CD4-positive, alpha-beta memory T cell (primary cell): ENCODE measurements around the gene FRRS1L. TPM values are rescaled to one million over a fixed set of nuclear protein-coding genes. Genes with fewer than 3 reads are reported as not detected.
A peak's percentile ranks its signal among the peaks of the same experiment; 100 is the strongest.

ENCODE experiments used
- CTCF ChIA-PET: fragments of 350-600 bp; sonication (Branson Sonifier 250); formaldehyde crosslinking; loops from one replicate; lab custom pipeline; 2021; ENCODE audit warnings: inconsistent platforms; ENCODE audit not compliant: partially characterized antibody; lab: Charles Lee
- POLR2A ChIA-PET: fragments of 350-600 bp; sonication (Branson Sonifier 250); formaldehyde crosslinking; loops from one replicate; lab custom pipeline; 2021; ENCODE audit not compliant: partially characterized antibody; lab: Charles Lee
- DNase-seq, 5 donors: peaks; one replicate each; pipeline versions ENCODE4 v3.0.0 to v3.0.0-alpha.2; 2020 to 2022; ENCODE audit warnings: mixed read lengths in 1 of 5
- H3K27ac ChIP-seq: one replicate; pipeline ENCODE4 v1.7.0; 2013; ENCODE audit warnings: low read depth, low read length
- H3K27me3 ChIP-seq: 2 replicates; pipeline ENCODE4 v1.7.0; 2013; ENCODE audit warnings: mild to moderate bottlenecking, low read length, moderate library complexity; ENCODE audit not compliant: insufficient read depth
- H3K36me3 ChIP-seq: 2 replicates; pipeline ENCODE4 v1.7.0; 2013; ENCODE audit warnings: mild to moderate bottlenecking, low read length, moderate library complexity; ENCODE audit not compliant: insufficient read depth
- H3K4me1 ChIP-seq: 2 replicates; pipeline ENCODE4 v1.7.0; 2013; ENCODE audit warnings: mild to moderate bottlenecking, low read length, moderate library complexity; ENCODE audit not compliant: insufficient read depth
- H3K4me3 ChIP-seq, 2 donors: one replicate each; pipeline ENCODE4 v1.7.0; 2013; ENCODE audit warnings: low read length in 2 of 2, mild to moderate bottlenecking in 1 of 2
- H3K9me3 ChIP-seq, 2 donors: one replicate each; pipeline ENCODE4 v1.7.0; 2013; ENCODE audit warnings: low read length in 2 of 2, control low read depth in 1 of 2; ENCODE audit not compliant: control insufficient read depth in 1 of 2
- H3K27ac Mint-ChIP-seq, 7 donors: one replicate each; pipeline ENCODE4 v1.8.0; 2020 to 2021; ENCODE audit warnings: mixed read lengths in 7 of 7, mild to moderate bottlenecking in 6 of 7, inconsistent platforms in 3 of 7, moderate library complexity in 3 of 7
- H3K27me3 Mint-ChIP-seq, 2 donors: one replicate each; pipeline ENCODE4 v1.8.0; 2020 to 2021; ENCODE audit warnings: mixed read lengths in 2 of 2
- H3K36me3 Mint-ChIP-seq, 2 donors: one replicate each; pipeline ENCODE4 v1.8.0; 2020 to 2021; ENCODE audit warnings: mixed read lengths in 2 of 2, inconsistent platforms in 1 of 2, mild to moderate bottlenecking in 1 of 2
- H3K4me1 Mint-ChIP-seq, 4 donors: one replicate each; pipeline ENCODE4 v1.8.0; 2020 to 2021; ENCODE audit warnings: mixed read lengths in 4 of 4, mild to moderate bottlenecking in 1 of 4
- H3K4me3 Mint-ChIP-seq, 8 donors: one replicate each; pipeline ENCODE4 v1.8.0; 2020 to 2021; ENCODE audit warnings: mixed read lengths in 8 of 8, mild to moderate bottlenecking in 7 of 8, moderate library complexity in 6 of 8, inconsistent platforms in 3 of 8
- H3K9me3 Mint-ChIP-seq, 8 donors: one replicate each; pipeline ENCODE4 v1.8.0; 2020 to 2021; ENCODE audit warnings: mixed read lengths in 8 of 8, mild to moderate bottlenecking in 5 of 8, inconsistent platforms in 3 of 8, moderate library complexity in 1 of 8
- intact Hi-C: fragments of 100-400 bp; cut with micrococcal nuclease; formaldehyde crosslinking; loops from one replicate; pipeline ENCODE4 v1.15.1; 2023
- polyA plus RNA-seq, 2 donors: library from polyadenylated mRNA; unstranded; fragments of 300-500 nt; fragmentation: Illumina TruSeq; gene quantifications; one replicate each; pipeline ENCODE4 v1.2.3, GENCODE V29; 2021
- total RNA-seq, 2 experiments: library from RNA; stranded (reverse); gene quantifications; one replicate each; pipeline ENCODE4 v1.2.3, GENCODE V29; 2021

The FRRS1L gene
- total and polyA plus RNA-seq, 4 experiments from 2014 or later: not detected

DNA sequence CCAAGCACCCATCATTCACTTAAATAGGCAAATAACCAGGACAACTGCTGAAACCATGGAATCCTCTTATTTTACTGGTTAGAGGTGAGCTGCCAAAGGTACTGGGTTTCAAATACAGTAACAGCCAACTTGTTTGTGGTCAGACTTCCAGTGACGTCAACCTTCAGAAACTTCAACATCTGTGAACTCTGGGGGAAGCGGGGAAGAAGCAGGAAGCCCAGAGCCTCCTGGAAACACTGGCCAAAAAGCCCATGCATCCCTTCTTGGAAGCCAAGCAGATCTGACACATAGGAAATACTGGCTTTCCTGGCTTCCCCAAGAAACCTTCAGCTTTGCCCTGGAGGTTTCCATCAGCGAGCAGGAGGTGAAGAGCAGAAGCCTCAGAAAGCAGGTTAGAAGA is 4.9 kb upstream of the FRRS1L start:
- Mint-ChIP-seq H3K4me1 (peaks cover 0 to 4% (median 3%) of the 10 kb centered on the region in 4 donors), H3K4me3 (no peak overlapping the region), H3K27ac (no peak overlapping the region), H3K9me3 (no peaks in the 10 kb centered on the region), H3K36me3 (no peaks in the 10 kb centered on the region), H3K27me3 (peaks cover 8 to 19% of the 10 kb centered on the region in 2 donors)
- intact Hi-C loops: no loop called here
- no peak for DNase-seq
- no peak overlapping the region for H3K27ac ChIP-seq
- no peak overlapping the region for H3K4me3 ChIP-seq
- no peaks in the 10 kb centered on the region for H3K4me1 ChIP-seq
- H3K27me3 ChIP-seq: no peaks in the 10 kb centered on the region
- no peaks in the 10 kb centered on the region for H3K36me3 ChIP-seq
- ChIA-PET CTCF (no interaction called here), POLR2A (no interaction called here)
- H3K9me3 ChIP-seq: no peaks in the 10 kb centered on the region

GRCh38 chr9:109168170-109168569 is 1.1 kb upstream of the FRRS1L start:
- Mint-ChIP-seq H3K36me3 (peaks cover 0 to 3% of the 10 kb centered on the region in 2 donors), H3K4me1 (peaks cover 0 to 4% (median 3%) of the 10 kb centered on the region in 4 donors), H3K27ac (no peak overlapping the region), H3K9me3 (peaks cover 0 to 6% (median 2%) of the 10 kb centered on the region in 8 donors), H3K27me3 (peaks cover 27 to 40% of the 10 kb centered on the region in 2 donors), H3K4me3 (peak overlapping the region in 2 of 8 donors; percentile 14 to 63)
- Histone ChIP-seq H3K4me1 (no peaks in the 10 kb centered on the region), H3K27ac (no peak overlapping the region), H3K4me3 (no peak overlapping the region), H3K27me3 (peaks cover 4% of the 10 kb centered on the region), H3K9me3 (no peaks in the 10 kb centered on the region), H3K36me3 (no peaks in the 10 kb centered on the region)
- POLR2A ChIA-PET: no interaction called here
- DNase-seq: no peak
- CTCF ChIA-PET: no interaction called here
- intact Hi-C loops: no loop called here

DNA sequence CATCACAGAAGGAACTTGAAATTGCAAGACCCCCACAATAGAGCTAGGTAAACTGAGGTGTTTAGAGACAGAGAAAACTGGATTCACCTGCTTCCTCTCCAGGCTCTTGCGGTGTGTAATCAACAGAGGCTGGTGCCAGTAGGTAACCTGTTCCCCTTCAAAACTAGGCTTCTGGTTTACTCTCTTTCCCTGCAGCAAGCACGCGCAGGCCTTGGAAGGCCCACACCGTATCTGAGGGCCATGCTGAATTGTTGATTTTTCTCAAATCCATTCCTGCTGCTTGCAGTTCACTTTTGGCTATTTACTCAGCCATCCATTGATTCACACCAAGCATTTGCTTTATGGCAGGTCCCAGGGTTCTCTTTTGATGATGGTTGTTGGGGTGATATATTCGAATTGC is 667 bp upstream of the FRRS1L start:
- no peak overlapping the region for H3K27ac ChIP-seq
- H3K36me3 ChIP-seq: no peaks in the 10 kb centered on the region
- Mint-ChIP-seq H3K36me3 (peaks cover 0 to 3% of the 10 kb centered on the region in 2 donors), H3K4me1 (peaks cover 0 to 4% (median 3%) of the 10 kb centered on the region in 4 donors), H3K4me3 (peak overlapping the region in 2 of 8 donors; percentile 41 to 63), H3K27me3 (peaks cover 30 to 40% of the 10 kb centered on the region in 2 donors), H3K9me3 (peaks cover 0 to 6% (median 2%) of the 10 kb centered on the region in 8 donors), H3K27ac (no peak overlapping the region)
- no peak for DNase-seq
- no peak overlapping the region for H3K4me3 ChIP-seq
- H3K27me3 ChIP-seq: peaks cover 4% of the 10 kb centered on the region
- intact Hi-C loops: no loop called here
- H3K9me3 ChIP-seq: no peaks in the 10 kb centered on the region
- ChIA-PET POLR2A (no interaction called here), CTCF (no interaction called here)
- no peaks in the 10 kb centered on the region for H3K4me1 ChIP-seq

DNA sequence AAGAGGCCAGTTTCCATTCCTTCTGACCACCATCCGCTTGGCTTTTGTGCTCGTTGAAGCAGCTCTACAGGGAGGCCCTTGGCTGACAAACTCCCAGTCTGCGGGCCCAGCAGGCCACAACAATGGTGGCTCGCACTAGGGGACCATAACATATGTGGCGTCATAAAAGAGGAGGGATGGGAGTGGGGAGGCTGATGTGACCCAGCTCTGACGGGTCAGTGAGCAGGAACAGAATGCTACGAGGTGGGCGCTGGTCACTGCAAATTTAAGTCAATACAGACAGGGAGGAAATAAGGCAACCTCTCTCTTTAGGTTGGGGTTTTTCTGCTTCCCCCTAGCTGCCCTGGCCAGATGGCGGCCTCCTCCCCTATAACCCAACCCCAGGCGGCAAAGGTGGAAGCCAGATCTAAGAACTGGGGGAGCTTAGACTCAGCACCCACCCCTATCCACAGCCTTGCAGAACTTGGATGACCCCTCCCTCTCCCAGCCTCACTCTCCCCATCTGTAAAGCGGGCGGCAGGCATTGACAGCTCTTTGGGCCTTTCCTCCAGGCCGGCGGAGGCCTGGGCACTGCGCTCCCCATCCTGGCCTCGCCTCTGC is 778 bp downstream of the FRRS1L start:
- H3K27me3 ChIP-seq: peaks cover 7% of the 10 kb centered on the region
- H3K9me3 ChIP-seq: no peaks in the 10 kb centered on the region
- Mint-ChIP-seq H3K9me3 (peaks cover 0 to 6% (median 2%) of the 10 kb centered on the region in 8 donors), H3K36me3 (peaks cover 0 to 3% of the 10 kb centered on the region in 2 donors), H3K4me1 (peaks cover 0 to 4% (median 3%) of the 10 kb centered on the region in 4 donors), H3K27me3 (peaks cover 37 to 40% of the 10 kb centered on the region in 2 donors), H3K27ac (no peak overlapping the region), H3K4me3 (peak overlapping the region in 4 of 8 donors; percentile 24 to 42 (median 36))
- ChIA-PET POLR2A (no interaction called here), CTCF (no interaction called here)
- H3K36me3 ChIP-seq: no peaks in the 10 kb centered on the region
- H3K4me1 ChIP-seq: no peaks in the 10 kb centered on the region
- no peak for DNase-seq
- intact Hi-C loops: no loop called here
- no peak overlapping the region for H3K4me3 ChIP-seq
- H3K27ac ChIP-seq: no peak overlapping the region

DNA sequence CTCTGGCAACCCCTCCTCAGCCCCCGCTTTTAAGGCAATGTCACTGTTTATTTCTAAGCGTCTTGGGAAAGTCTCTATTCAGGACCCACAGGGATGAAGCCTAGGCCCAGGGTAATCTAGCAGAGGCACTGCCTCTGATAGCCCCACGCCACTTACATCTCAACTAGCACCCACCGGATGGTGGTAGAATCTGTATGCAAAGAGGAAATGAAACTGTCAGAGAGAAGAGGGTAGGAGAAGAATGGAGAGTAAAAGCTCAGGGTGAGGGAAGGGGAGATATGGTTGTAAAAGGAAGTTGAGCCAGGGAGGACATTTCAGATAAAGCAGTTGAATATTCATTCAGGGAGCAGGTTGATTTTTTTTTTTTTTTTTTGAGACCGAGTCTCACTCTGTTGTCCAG is 3.0 kb downstream of the FRRS1L start:
- Mint-ChIP-seq H3K4me1 (peaks cover 0 to 4% (median 3%) of the 10 kb centered on the region in 4 donors), H3K9me3 (peaks cover 0 to 6% (median 5%) of the 10 kb centered on the region in 8 donors), H3K27me3 (peaks cover 33 to 43% of the 10 kb centered on the region in 2 donors), H3K36me3 (peaks cover 0 to 3% of the 10 kb centered on the region in 2 donors), H3K4me3 (no peak overlapping the region), H3K27ac (no peak overlapping the region)
- ChIA-PET POLR2A (no interaction called here), CTCF (no interaction called here)
- H3K4me1 ChIP-seq: no peaks in the 10 kb centered on the region
- no peak for DNase-seq
- H3K9me3 ChIP-seq: no peaks in the 10 kb centered on the region
- H3K27ac ChIP-seq: no peak overlapping the region
- no peak overlapping the region for H3K4me3 ChIP-seq
- intact Hi-C loops: no loop called here
- peaks cover 7% of the 10 kb centered on the region for H3K27me3 ChIP-seq
- H3K36me3 ChIP-seq: no peaks in the 10 kb centered on the region

GRCh38 chr9:109163194-109163593 is 3.9 kb downstream of the FRRS1L start:
- peaks cover 0 to 7% (median 3%) of the 10 kb centered on the region in 4 donors for H3K4me1 Mint-ChIP-seq
- no peak overlapping the region for H3K27ac Mint-ChIP-seq
- H3K9me3 ChIP-seq: no peaks in the 10 kb centered on the region
- H3K36me3 Mint-ChIP-seq: peaks cover 0 to 3% of the 10 kb centered on the region in 2 donors
- no peak overlapping the region for H3K4me3 Mint-ChIP-seq
- ChIA-PET POLR2A (no interaction called here), CTCF (no interaction called here)
- no peaks in the 10 kb centered on the region for H3K36me3 ChIP-seq
- H3K27me3 ChIP-seq: peaks cover 7% of the 10 kb centered on the region
- intact Hi-C loops: no loop called here
- peaks cover 32 to 40% of the 10 kb centered on the region in 2 donors for H3K27me3 Mint-ChIP-seq
- peaks cover 0 to 6% (median 5%) of the 10 kb centered on the region in 8 donors for H3K9me3 Mint-ChIP-seq
- no peaks in the 10 kb centered on the region for H3K4me1 ChIP-seq
- H3K27ac ChIP-seq: no peak overlapping the region
- H3K4me3 ChIP-seq: no peak overlapping the region
- DNase-seq: no peak

DNA sequence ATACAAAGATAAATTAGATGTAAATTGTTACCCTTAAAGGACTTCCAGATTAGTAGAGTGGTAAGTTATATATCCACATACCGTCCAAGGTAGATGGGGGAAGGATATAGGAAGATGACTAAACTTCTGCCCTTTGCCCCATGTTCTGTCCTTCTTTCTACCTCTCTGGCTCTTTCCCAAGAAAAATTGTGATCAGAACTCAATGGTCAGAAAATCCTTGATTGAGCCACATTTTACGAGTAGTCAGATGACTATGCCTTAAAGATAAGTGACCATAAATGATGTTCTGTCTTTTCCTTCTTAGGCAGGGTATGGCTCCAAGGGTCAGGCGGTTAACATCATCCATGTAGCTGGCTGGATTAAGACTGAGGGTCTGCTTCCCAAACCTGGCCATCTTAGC is 4.4 kb downstream of the FRRS1L start:
- Mint-ChIP-seq H3K4me1 (peaks cover 0 to 7% (median 3%) of the 10 kb centered on the region in 4 donors), H3K4me3 (no peak overlapping the region), H3K27ac (no peak overlapping the region), H3K9me3 (peaks cover 0 to 6% (median 5%) of the 10 kb centered on the region in 8 donors), H3K27me3 (peaks cover 28 to 39% of the 10 kb centered on the region in 2 donors), H3K36me3 (peaks cover 0 to 3% of the 10 kb centered on the region in 2 donors)
- intact Hi-C loops: no loop called here
- ChIA-PET POLR2A (no interaction called here), CTCF (no interaction called here)
- no peak overlapping the region for H3K27ac ChIP-seq
- no peaks in the 10 kb centered on the region for H3K36me3 ChIP-seq
- H3K9me3 ChIP-seq: no peaks in the 10 kb centered on the region
- H3K27me3 ChIP-seq: peaks cover 7% of the 10 kb centered on the region
- no peaks in the 10 kb centered on the region for H3K4me1 ChIP-seq
- DNase-seq: no peak
- H3K4me3 ChIP-seq: no peak overlapping the region
